Measurements from ENCODE around the gene STARD13. TPM values are rescaled to one million over a fixed set of nuclear protein-coding genes. Genes with fewer than 3 reads are reported as not detected.

The STARD13 gene, protein sequence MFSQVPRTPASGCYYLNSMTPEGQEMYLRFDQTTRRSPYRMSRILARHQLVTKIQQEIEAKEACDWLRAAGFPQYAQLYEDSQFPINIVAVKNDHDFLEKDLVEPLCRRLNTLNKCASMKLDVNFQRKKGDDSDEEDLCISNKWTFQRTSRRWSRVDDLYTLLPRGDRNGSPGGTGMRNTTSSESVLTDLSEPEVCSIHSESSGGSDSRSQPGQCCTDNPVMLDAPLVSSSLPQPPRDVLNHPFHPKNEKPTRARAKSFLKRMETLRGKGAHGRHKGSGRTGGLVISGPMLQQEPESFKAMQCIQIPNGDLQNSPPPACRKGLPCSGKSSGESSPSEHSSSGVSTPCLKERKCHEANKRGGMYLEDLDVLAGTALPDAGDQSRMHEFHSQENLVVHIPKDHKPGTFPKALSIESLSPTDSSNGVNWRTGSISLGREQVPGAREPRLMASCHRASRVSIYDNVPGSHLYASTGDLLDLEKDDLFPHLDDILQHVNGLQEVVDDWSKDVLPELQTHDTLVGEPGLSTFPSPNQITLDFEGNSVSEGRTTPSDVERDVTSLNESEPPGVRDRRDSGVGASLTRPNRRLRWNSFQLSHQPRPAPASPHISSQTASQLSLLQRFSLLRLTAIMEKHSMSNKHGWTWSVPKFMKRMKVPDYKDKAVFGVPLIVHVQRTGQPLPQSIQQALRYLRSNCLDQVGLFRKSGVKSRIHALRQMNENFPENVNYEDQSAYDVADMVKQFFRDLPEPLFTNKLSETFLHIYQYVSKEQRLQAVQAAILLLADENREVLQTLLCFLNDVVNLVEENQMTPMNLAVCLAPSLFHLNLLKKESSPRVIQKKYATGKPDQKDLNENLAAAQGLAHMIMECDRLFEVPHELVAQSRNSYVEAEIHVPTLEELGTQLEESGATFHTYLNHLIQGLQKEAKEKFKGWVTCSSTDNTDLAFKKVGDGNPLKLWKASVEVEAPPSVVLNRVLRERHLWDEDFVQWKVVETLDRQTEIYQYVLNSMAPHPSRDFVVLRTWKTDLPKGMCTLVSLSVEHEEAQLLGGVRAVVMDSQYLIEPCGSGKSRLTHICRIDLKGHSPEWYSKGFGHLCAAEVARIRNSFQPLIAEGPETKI
- total RNA-seq = 11.2 and 11.7 TPM in 2 replicates

GRCh38 chr13:33285420-33286124 lies at the start of gene STARD13:
Gene STARD13 (minus strand): TSS chr13:33285755. CDS start chr13:33285638, 117 bp downstream.

